GM18520 (cell line): Measurements from ENCODE around the gene FASTKD3.
"Not testable (repeated sequence)": the region's sequence is repeated elsewhere in the genome, so short reads cannot be mapped to it uniquely, and the experiment has no call there.

Source experiments
- ATAC-seq: cut with Tn5 transposase; IDR thresholded peaks from one replicate; pipeline ENCODE4 v1.9.1; 2021; ENCODE audit not compliant: unreplicated experiment

FASTKD3 gene, protein sequence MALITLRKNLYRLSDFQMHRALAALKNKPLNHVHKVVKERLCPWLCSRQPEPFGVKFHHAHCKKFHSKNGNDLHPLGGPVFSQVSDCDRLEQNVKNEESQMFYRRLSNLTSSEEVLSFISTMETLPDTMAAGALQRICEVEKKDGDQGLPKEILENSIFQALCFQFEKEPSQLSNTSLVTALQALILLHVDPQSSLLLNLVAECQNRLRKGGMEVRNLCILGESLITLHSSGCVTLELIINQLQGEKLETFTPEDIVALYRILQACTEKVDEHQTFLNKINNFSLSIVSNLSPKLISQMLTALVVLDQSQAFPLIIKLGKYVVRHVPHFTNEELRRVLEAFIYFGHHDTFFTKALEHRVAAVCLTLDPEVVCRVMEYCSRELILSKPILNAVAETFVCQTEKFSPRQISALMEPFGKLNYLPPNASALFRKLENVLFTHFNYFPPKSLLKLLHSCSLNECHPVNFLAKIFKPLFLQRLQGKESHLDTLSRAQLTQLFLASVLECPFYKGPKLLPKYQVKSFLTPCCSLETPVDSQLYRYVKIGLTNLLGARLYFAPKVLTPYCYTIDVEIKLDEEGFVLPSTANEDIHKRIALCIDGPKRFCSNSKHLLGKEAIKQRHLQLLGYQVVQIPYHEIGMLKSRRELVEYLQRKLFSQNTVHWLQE

DNA sequence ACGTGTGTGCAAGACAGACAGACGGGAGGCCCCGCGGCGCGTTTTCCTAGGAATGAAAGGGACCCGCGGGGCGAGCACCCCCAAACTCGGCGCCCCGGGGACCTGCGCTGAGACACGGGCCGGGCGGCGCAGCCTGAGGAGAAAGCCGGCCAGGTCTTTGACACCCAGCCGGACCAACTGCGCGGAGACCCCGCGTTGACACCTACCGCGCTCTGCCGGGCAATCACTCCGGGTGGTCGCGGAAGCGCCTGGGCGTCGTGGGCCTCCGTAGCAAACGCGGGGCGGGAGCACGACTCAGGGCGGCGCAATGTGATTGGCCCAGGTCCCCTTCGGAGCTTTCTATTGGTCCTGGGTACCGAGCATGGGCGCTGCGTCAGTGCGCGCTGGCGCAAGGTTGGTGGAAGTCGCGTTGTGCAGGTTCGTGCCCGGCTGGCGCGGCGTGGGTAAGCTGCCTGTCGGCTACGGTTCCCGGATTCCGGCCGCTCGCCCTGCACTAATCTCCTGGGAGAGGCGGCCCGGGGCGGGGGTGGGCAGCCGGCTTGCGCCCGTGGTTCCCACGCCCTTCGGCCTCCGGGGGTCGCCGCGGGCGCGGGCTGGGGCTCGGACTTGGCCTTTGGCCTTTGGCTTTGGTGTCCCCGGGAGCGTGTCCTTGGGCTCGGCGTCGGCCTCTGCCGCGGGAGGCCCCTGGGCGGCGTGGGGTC is at the start of gene FASTKD3, which contains the start of gene MTRR:
Gene FASTKD3, minus strand, starts transcription at position 259 of the 701 bp plus-strand sequence. CDS start 948 bp downstream, outside the sequence.
Gene MTRR, plus strand, starts transcription at position 376 of the 701 bp plus-strand sequence. CDS start 1,647 bp downstream, outside the sequence.
- ATAC-seq: peak; percentile 95

DNA sequence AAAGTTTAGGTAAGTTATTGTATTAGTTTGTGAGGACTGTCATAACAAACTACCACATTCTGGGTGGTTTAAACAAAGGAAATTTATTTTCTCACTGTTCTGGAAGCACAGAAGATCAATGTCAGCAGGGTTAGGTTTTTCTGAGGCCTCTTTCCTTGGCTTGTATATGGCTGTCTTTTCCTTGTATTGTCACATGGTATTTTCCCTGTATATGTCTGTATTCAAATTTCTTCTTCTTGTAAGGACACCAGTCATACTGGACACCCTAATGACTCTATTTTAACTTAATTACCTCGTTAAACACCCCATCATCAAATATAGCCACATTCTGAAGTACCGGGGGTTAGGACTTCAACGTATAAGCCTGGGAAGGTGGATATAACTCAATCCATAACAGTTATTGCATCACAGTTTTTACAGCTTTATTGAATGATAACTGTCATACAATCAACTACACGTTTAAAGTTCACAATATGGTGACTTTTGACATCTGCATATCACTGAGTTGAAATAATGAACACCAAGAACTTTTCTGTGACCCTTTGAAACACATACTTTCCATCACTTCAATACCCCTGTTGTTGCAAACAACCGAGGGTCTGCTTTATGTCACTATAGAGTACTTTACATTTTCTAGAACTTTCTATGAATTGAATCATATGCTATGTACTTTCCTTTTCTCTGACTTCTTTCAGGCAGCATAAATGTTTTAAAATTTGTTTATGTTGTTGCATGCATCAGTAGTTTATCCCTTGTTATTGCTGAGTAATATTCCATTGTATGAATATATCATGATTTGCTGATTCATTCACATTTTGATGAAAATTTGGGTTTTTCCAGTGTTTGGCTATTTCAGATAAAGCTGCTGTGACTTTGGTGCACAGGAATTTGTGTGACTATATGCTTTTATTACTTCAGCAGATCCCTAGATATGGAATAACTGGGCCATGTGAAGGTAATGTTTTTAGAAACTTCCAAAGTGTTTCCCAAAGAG is 48.6 kb upstream of the FASTKD3 start:
- ATAC-seq: no peak

DNA sequence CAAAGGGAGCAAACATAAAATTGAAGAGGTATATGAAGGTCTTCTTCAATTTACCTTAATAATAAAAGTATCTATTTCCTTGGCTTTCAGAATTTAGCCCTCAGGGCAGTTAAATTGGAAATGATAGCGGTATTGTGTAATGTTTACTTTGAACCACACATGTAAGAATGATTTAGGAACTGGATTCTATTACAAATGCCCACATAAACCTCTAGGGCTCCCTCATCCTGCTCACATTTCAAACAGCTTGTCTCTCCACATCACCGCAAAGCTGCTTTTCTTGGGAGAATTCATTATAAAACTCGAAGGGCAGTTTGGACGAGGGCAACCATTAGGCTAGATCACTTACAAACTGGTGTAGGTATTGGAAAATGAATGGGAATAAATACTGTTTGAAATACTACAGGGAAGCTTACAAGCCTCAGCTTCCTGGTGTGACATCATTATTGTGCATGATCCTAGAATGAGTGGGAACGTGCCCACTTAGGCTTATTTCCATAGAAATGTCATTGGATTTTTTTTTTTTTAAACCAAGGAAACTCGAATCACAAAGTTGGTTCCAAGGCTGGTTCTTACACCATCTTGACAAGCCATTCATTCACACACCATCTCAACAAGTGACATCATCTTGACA is 47.5 kb upstream of the FASTKD3 start:
- no peak for ATAC-seq

DNA sequence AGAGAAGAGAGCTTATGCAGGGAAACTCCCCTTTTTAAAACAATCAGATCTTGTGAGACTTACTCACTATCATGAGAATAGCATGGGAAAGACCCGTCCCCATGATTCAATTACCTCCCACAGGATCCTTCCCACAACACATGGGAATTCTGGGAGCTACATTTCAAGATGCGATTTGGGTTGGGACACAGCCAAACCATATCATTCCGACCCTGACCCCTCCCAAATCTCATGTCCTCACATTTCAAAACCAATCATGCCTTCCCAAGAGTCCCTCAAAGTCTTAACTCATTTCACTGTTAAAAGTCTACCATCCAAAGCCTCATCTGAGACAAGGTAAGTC is 42.6 kb upstream of the FASTKD3 start:
- not testable (repeated sequence) for ATAC-seq

DNA sequence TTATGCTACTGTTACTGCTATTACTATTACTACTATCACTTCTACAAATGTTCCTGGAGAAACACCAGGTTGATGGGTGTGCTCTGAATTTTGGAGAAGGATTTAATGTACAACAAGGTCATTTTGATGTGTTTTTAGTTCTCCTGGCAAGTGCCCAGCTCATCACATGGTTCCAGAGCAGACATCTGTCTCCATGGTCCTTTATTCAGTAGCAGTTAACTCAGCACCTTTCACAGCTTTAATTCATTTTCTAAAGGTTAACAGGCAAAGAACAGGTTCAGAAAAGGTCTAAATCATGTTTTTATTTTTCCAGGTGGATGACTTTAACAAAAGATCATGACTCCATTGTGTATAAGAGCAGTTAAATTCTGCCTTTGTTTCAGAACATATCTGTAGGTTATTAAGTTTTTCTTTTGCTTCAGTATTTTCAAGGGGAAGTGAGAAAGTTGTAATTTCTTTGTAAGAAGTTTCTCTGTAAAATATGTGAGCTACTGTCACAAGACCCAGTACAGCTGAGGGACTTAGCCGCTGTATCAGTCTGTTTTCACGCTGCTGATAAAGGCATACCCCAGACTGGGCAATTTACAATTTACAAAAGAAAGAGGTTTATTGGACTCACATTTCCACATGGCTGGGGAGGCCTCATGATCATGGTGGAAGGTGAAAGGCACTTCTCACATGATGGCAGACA is 42.1 kb upstream of the FASTKD3 start:
- no peak for ATAC-seq

DNA sequence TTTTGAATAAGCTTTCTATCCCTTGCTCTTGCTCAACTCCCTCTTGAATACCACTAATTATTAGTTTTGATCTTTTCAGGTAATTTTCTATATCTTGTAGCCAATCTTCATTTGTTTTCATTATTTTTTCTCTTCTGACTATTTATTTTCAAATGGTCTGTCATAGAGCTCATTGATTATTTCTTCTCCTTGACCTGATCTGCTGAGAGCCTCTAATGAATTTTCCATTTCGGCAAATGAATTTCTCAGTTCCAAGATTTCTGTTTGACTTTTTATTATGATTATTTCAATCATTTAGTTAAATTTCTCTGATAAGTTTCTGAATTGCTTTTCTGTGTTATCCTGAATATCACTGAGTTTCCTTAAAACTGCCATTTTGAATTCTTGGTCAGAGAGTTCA is 39.5 kb upstream of the FASTKD3 start:
- ATAC-seq: no peak

DNA sequence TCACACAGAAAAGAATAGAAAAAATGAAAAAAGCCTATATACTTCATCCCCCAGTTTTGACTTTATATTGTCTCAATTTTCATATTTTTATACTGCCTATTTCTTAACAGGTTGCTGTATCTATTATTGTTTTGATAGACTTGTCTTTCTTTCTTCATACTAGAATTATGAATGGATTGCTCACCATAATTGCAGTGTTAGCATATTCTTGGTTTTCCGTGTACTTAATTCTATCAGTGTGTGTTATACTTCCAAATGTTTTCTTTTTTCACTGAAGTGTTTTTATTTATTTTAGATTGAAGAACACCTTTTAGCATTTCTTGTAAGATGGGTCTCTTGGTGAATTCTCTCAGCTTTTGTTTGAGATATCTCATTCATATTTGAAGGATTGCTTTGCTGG is 38.8 kb upstream of the FASTKD3 start:
- ATAC-seq: no peak

DNA sequence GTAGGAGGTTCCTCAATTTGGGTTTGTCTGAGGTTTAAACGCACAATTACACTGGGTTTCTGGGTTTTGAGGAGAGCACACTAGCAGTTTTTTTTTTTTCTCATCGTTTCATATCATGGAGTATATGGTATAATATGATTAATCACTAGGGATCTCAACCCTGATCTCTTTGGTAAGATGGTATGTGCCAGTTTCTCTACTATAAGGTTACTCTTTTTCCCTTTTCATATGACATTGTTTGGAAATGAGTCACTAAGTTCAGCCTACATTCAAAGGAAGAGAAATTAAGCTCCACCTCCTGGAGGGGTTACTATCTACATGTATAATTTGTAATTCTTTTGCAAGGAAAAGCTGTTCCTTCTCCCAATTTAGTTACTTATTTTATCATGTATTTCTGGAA is 35.3 kb upstream of the FASTKD3 start:
- ATAC-seq: no peak

DNA sequence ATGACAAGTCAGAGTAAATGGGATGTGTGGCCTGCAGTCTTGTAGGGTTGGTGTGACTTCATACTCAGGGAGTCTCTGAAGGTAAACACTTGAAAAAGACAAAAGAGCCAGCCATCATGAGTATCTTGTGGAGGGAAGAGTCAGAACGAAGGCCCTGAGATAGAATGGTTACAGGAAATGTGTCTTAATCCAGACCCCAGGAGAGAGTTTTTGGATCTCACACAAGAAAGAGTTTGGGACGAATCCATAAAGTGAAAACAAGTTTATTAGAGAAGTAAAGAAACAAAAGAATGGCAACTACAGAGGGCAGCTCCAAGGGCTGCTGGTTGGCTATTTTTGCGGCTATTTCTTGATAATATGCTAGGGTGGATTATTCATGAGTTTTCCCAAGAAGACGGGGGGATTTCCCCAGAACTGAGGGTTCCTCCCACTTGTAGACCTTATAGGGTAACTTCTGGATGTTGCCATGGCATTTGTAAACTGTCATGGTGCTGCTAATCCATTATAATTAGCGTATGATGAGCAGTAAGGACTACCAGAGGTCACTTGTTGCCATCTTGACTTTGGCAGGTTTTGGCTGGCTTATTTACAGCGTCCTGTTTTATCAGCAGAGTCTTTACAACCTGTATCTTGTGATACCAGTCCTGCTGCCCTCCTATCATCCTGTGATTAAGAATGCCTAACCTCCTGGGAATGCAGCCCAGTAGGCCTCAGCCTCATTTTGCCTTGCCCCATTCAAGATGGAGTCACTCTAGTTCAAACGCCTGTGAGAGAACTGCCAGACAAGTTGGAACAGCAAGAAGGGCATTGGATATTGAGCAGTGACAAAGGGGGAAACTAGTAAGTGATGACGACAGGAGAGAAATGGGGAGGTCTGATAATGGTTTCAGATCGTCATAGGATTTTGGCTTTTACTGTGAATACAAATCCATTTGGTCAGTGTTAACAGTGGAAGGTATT is 34.1 kb upstream of the FASTKD3 start:
- ATAC-seq: no peak

DNA sequence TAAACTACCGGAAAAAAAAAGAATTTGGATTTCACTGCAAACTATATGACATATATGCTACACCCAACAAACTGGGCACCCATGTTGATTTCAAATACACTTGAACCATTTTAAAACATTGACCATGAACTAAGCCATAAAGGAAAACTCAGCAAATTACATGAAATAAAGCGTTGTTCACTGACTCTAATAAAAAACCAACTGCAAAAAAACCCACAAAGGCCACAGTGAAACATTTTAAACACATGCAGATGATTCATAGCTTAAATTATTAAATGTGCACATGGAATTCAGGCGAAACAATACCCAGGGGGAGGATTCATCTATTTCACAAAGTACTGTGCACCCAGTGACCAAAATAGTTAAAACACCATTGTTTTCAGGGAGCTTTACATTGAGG is 33.4 kb upstream of the FASTKD3 start:
- no peak for ATAC-seq

DNA sequence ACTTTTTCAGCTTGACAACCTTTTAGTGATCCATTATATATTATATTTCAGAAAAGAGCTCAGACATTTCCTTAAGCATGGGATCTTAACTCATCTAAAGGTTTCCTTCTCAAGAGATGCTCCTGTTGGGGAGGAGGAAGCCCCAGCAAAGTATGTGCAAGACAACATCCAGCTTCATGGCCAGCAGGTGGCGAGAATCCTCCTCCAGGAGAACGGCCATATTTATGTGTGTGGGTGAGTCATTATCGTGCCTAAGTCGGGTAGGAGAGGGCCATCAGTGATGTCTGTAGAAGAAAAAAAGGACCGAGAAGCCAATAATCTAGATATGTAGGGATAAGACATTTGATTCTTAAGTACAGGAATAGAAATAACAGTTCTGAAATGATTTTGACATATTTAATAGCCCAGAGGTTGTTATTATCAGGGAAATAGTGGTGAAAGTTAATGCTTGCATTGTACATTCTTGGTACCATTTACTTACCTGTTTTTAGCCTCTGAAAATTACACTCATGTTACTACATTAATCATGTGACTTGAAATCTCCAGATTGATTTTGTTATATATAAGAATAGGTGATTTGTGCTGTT is 28.3 kb upstream of the FASTKD3 start:
- ATAC-seq: no peak

DNA sequence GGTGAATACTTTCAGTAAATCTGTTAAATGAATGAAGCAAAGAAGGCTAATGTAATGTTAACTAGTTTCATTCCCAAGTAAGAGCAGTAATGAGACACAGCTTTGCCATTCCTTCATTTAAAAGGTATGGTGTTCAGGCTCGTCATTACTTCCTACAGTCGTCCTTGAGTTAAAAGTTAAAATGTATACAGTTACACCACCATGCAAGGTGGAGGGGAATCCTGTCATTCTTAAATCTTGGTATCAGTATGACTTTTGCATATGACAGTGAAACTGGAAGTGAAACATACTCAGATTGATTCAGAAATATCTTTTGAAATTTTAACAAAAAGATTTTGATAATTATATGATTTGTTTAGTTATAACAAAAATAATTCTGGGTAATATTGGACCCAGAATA is 26.0 kb upstream of the FASTKD3 start:
- peak; percentile 99 for ATAC-seq

DNA sequence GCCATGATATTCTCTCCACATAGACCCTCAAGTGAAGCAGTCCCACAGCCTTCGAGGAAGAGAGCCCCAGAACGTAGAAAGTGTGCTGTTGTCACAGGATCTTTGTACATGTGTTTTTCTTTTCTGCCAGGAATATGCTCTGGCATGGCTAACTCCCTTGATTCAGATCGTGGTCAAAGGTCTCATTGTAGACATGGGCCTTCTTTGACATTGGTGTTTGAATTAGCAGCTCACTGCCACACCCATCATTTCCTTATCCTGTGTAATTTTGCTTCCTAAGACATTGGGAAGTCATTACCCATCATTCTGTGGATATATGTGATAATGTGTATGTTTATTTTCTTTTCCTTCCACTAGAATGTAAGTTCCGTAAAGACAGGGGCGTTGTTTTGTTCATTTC is 25.6 kb upstream of the FASTKD3 start:
- ATAC-seq: no peak

DNA sequence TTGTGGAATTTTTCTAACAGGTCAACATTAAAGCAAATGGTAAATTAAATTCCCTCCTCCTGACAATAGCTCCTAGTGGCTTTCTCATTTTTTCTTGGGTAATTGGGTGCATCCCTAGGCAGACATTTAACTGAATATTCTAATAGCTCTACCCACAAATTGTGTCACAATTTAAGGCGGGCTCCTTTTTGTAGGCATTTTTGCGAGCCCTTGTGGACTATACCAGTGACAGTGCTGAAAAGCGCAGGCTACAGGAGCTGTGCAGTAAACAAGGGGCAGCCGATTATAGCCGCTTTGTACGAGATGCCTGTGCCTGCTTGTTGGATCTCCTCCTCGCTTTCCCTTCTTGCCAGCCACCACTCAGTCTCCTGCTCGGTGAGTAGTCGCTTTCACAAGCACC is 20.1 kb upstream of the FASTKD3 start:
- no peak for ATAC-seq

DNA sequence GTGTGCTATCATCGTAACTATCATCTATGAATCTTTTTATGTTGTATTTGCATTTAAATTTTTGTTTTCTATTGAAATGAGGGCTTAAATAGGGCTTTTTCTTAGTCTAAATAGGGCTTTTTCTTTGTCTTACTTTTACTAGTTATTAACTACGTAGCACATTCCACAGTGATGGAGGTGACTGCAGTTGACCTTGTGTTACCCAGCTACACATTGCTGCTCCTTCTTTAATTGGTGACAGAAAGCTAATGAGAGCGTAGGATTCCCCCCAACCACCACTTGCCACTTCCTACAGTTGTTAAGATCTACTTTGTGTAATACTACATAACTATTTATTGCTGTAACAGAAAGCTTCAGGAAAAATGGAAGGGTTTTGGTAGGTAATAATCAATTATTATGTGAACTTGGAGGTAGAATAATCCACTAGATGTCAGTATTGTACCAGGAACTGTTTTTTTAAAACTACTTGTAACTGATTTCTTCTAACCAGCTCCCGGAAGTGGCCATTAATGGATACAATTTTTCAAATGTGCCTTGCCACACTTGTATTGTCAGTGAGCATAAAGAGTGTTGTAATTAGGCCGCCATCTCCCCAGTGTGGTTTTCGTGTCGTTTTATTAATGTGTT is 18.1 kb upstream of the FASTKD3 start:
- peak; percentile 63 for ATAC-seq

DNA sequence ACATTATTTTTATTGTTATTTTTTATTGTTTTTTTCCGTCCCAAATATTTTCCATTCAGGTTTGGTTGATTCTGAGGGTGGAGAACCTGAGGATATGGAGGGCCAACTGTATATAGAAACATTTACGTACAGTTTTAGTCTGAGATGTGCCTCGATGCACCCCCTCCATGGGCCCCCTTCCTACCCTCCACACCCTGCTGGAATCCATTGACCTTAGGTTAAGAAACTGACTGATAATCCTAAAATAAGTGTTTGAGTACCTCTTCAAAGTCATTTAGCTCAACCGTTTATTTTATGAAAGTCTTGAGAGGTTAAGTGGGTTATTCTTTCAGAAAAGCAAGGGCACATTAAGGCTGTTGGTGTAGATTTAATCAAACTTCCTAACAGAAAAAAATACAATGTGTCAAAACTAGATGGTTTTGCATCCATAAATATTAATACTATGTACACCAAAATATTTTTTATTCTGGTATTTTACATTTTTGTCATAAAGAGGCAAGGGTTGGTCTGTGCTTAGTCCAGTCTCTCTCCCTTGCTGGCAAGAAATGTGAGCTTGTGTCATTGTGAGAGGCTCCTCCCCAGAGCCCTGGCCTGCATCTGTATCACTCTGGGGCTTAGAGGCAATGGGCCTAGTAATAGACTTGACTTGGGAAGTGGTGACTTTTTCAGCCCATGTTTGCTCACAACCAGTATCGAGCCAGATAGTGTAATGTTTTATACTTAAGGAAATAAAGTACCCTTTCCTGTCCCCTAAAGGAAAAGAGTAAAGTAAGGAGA is 15.8 kb upstream of the FASTKD3 start:
- no peak for ATAC-seq

DNA sequence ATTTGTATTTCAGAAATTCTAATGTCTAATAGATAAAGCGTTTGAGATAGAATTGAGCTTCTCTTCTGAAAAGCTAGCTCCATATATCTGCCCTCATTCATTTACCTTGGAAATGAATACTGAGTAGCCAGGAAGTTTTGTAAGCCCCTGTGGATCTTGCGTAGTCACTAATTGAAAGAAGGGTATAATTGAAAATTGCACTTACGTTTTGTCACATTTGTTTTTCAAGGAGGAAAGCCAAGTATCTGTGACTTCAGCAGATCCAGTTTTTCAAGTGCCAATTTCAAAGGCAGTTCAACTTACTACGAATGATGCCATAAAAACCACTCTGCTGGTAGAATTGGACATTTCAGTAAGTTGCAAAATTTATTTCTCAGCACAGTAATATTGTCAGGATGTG is 14.1 kb upstream of the FASTKD3 start:
- ATAC-seq: no peak
